PFSK-1 (cell line): ENCODE data around the gene GSDMA.

Experiments
- FOXP2 ChIP-seq: optimal IDR thresholded peaks from 2 replicates; pipeline ENCODE3; 2011; ENCODE audit warnings: borderline replicate concordance, control low read depth, inconsistent platforms; ENCODE audit not compliant: insufficient read depth; ENCODE audit errors: extremely low read length, extremely low read depth
- POLR2AphosphoS5 ChIP-seq: IDR thresholded peaks from 2 replicates; pipeline ENCODE4 v1.6.1; 2012; ENCODE audit warnings: low read depth, mild to moderate bottlenecking, control low read depth, low read length, moderate library complexity
- SIN3A ChIP-seq: IDR thresholded peaks from 2 replicates; pipeline ENCODE4 v1.6.1; 2012; ENCODE audit warnings: mild to moderate bottlenecking, low read length, moderate library complexity, borderline replicate concordance; ENCODE audit not compliant: insufficient read depth
- TAF1 ChIP-seq: IDR thresholded peaks from 2 replicates; pipeline ENCODE4 v1.6.1; 2012; ENCODE audit warnings: low read length, control low read depth, borderline replicate concordance; ENCODE audit not compliant: insufficient read depth
- TF ChIP-seq, protein P1 (sequence below), 2 experiments: IDR thresholded peaks; 2 replicates each; pipeline versions ENCODE4 v1.6.1 to v1.8.0; 2011 to 2012; ENCODE audit warnings: low read depth in 2 of 2, low read length in 2 of 2, control low read depth in 1 of 2, inconsistent platforms in 1 of 2, mild to moderate bottlenecking in 1 of 2, moderate library complexity in 1 of 2; ENCODE audit not compliant: insufficient read depth in 1 of 2

DNA sequence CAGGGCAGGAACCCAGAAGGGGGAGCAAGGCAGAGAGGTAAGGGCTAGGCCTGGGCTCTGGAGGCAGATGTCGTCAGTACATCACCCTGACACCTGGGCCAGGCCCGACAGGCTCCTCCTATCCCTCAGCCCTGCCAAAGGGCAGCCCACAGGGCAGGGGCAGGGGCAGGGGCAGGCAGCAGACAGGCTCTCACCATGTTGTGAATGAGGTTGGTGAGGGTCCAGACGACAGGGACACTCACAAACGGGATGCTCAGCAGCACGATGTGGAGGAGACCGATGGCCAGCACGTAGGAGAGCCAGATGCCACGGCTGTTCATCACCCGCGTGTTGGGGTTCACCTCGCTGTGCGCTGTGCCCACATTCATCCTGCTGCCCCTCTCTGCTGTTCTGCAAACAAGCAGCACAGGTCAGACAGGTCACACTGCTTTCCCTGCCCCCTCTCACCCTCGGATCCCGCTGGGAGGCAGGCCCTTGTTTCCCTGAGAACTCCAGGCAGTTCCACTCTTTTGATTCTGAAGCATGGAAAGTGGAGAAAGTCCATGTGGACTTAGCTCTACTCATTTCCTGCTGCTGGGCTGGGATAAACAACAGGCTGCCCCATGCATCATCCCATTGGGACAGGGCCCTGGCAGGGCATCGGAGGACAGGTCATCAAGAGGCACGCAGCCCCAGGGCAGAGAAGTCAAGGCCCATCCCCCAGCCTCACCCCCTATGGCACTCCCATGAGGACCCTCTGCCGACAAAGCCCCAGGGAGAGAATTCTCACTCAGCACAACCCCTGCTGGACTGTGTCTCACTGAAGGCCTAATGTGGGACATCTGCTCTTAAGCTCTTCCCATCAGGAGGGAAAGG lies 38.7 kb upstream of the GSDMA start:
- no peak for TF ChIP-seq SIN3A
- no peak for TF ChIP-seq POLR2AphosphoS5
- no peak for TF ChIP-seq TAF1
- TF ChIP-seq, protein P1, sequence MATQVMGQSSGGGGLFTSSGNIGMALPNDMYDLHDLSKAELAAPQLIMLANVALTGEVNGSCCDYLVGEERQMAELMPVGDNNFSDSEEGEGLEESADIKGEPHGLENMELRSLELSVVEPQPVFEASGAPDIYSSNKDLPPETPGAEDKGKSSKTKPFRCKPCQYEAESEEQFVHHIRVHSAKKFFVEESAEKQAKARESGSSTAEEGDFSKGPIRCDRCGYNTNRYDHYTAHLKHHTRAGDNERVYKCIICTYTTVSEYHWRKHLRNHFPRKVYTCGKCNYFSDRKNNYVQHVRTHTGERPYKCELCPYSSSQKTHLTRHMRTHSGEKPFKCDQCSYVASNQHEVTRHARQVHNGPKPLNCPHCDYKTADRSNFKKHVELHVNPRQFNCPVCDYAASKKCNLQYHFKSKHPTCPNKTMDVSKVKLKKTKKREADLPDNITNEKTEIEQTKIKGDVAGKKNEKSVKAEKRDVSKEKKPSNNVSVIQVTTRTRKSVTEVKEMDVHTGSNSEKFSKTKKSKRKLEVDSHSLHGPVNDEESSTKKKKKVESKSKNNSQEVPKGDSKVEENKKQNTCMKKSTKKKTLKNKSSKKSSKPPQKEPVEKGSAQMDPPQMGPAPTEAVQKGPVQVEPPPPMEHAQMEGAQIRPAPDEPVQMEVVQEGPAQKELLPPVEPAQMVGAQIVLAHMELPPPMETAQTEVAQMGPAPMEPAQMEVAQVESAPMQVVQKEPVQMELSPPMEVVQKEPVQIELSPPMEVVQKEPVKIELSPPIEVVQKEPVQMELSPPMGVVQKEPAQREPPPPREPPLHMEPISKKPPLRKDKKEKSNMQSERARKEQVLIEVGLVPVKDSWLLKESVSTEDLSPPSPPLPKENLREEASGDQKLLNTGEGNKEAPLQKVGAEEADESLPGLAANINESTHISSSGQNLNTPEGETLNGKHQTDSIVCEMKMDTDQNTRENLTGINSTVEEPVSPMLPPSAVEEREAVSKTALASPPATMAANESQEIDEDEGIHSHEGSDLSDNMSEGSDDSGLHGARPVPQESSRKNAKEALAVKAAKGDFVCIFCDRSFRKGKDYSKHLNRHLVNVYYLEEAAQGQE (IDR thresholded peaks at IDR 0.05; ENCODE audit: insufficient read depth in 1 of 2, low read depth in 2 of 2, low read length in 2 of 2) = no peak
- no peak for TF ChIP-seq FOXP2
